ENCODE results near the gene ABLIM2.
A peak's percentile ranks its signal among the peaks of the same experiment; 100 is the strongest.

ABLIM2 gene

DNA sequence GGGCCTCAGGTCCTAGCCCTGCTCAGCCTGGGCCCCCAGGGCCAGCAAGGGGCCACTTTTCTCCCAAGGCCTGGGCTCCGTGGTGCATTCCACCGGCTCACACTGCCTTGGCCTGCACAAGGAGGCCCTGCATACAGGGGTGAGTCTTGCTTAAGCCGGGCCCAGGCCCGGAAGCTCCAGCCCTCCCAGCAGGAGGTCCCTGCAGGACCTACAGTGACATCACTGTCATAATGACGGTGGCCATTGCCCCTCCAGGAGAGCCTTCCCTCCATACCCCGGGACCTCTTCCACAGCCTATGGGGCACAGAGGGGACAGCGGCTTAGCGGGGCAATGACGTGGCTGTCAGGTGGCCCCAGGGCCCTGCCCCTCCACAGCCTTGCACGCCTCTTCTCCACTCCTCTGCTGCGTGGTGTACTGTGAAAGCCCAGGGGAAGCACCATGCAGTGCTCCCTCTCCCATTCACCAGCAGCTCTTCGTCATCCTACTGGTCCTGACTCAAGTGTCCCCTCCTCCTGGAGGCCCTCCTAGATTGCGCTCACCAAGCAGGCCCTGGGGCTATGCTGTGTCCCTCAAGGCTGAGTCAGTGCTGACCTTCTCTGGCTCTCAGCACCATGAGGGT is 186.6 kb downstream of the ABLIM2 start:
- no peak for DNase-seq

DNA sequence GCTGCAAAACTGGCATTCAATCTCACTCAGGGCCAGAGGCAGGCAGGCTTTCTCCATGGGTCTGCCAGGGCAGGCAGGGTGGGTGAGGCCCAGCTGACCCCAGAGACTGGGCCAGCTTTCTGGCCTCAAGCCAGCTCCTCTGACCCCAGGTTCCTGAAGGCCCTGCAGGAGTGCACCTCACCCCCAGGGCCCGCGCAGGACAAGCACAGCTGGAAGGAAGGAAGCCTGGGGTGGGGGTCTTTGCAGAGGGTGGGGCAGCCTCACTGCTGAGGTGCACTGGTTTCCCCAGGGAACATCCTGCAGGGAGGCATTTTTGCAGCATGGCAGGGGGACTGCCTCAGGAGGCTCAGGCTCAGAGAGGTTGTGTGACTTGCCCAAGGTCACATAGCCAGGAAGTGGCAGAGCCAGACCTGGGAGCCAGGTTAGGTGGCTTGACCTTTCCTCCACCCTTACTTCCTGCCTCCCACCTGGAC is 187.4 kb downstream of the ABLIM2 start:
- no peak for DNase-seq

DNA sequence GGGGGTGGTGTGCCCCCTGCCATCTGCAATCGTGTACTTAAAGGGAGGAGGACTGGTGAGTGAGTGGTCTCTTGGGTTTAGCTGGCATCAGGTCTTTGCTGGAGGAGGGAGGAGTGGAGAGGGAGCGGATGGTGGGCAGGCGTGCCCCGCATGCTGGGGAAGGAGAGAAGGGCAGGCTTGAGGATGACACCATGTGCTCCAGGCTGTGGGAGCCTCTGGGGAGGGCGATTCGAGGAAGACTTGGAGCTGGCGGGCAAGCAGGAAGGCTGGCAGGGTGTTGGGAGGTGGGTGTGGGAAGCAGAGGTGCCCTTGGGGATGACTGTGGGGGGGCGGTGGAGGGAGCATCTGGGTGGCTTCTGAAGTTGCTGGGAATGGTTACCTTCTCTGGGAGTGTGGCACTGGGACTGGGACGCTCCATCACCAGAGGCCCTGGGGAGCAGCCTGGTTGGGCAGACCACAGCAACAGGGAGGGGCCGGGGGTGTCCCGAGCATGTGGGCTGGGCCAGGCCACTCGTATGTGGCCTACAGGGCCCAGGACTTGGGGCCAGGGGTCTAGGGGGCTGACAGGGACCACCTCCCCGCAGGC is 188.2 kb downstream of the ABLIM2 start:
- no peak for DNase-seq

DNA sequence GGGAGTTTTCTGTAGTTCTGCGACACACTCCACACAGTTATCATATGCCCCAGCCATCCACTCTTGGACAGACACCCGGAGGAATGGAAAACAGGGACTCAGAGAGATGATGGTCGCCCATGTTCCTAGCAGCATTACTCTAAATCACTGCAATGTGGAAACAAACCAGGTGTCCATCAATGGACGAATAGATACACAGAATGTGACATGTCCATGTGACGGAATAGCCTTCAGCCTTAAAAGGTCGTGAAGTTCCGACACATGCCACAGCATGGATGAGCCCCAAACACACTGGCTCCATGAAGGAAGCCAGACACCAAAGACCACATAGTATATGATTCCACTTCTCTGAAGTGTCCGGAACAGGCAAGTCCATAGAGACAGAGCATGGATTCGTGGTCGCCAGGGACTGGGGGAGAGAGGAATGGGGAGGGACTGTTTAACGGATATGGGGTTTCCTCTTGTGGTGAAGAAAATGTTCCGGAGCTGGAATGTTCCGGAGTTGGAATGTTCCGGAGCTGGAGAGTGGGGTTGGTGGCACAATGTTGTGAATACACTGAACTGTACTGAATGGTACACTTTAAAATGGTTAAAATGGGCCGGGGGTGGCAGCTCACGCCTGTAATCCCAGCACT is 190.2 kb downstream of the ABLIM2 start:
- DNase-seq = no peak

DNA sequence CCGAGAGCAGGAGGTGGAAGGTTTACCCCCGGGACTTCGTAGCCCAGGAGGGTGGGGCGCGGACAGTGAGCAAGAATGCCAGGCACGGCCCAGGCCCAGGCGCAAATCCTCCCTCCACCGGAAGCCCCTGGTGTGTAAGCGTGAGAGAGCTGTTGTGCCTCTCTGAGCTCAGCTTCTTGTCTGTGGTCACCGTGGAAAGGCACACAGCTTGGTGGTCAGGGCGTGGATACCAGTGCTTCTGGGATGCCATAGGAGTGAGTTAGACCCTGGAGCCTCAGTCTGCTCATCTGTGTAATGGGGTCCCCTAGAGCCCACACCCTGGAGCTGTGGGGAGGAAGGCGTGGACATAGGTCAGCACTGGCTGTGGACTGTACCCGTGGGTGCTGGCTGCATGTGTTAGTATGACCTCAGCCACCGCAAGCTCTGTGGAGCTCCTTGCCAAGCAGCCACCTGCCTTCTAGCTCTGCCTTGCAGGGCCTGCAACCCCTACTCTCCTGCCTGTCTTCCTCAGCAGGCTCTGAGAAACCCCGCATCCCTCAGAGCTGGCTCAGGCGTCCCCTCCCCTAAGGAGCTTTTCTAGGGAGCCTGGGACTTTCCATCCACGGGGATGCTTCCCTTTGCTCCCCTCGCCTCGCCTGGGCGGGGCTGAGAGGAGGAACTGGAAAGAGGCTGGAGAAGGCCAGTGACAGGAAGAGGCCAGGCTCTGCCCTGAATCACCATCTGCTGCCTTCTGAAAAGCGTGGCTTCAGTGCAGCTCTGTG is 190.9 kb downstream of the ABLIM2 start:
- no peak for DNase-seq

DNA sequence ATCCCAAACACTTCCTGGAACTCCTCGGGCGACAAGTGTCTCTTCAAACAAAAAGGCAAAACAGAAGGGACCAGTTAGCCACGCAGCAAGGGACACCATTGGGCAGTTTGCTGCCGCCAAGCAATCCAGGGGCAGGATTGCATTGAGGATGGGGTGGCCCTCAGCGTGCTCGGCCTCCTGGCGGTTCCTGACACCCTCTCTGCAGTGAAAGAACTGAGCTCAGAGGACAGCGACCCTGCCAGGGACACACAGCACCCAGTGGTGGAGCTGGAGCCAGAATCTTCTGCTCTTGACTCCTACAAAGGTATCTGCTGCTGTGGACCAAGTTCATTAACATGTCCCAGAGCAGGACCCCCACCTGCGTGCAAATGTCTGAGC is 191.6 kb downstream of the ABLIM2 start:
- no peak for DNase-seq

GRCh38 chr4:7966281-7967062 is 192.1 kb downstream of the ABLIM2 start:
- no peak for DNase-seq

DNA sequence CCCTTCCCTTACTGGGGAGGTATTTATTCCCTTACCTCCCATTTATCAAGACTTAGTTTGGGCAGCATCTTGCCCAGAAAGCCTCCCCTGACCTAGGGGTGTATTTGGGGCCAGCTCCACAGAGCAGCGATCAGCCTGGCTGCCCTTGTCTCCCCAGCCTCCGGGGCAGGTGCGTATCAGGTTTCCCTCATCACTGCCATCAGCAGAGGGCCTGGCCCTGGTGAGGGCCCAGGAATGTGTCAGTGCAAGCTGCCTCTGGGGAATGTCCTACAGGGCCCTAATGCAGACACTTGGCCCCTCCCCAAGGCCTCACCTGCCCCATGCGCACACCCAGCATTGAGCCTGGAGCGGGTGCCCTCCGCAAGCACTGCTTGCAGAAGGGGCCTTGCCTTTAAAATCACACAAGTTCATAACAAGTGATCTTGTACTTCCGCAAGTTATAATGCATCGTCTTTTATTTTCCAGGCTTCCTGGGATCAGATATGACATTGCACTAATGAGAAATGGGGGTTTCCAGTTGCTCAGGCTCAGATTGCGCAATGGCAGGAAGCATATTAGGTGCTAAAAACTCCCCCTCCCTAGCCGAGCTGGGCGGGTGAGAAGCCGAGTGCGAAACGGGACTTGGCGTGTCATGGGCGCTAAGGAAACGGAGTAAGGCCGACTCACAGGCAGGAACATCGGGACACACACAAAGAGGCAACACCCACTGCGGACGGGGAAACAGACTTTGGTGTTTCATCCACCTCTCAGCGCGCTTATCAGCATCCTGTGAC is 193.5 kb downstream of the ABLIM2 start:
- DNase-seq = peak; percentile 32

DNA sequence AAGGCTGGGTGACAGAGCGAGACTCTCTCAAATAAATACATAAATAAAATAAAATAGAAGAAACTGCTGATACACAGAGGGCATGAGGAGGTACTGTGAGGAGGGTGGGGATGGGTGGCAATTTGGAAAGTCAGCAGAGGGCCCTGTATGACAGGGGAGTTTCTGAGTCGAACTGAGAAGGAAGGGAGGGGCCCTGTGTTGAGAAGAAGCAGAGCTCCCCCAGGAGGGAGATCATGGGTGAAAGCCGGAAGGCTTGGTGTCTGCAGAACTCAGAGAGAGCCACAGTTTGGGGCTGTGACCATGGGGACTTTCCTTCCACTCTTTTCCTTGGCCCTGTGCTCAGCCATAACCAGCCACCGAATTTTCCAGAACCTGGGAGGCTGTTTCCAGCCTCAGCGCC is 194.2 kb downstream of the ABLIM2 start:
- no peak for DNase-seq

GRCh38 chr4:7963691-7964090 is 194.9 kb downstream of the ABLIM2 start:
- DNase-seq = no peak

GRCh38 chr4:7962609-7963508 is 195.8 kb downstream of the ABLIM2 start:
- no peak for DNase-seq

GRCh38 chr4:7960790-7961655 is 197.6 kb downstream of the ABLIM2 start:
- peak; percentile 41 for DNase-seq

- DNase-seq = no peak
Measured at GRCh38 chr4:7960017-7960789, 198.4 kb downstream of the ABLIM2 start.

DNA sequence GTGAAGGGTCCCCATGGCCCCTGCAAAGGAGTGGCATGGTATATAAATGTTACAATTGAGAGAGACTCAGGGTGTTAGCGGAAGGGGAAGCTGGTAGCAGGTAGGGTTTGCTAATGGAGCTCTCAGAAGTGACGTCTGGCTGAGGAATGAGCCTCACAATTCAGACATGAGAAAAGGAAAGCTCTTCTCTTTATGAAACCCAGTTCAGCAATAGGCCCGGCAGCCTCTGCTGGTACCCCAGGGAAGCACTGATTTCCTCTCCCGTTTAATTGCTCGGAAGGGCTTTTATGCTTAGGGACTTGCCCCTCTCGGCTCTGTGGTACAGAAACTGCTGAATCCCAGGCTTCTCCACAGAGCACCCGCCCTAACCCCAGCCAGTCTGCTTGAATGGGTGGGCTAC is 199.5 kb downstream of the ABLIM2 start:
- no peak for DNase-seq

DNA sequence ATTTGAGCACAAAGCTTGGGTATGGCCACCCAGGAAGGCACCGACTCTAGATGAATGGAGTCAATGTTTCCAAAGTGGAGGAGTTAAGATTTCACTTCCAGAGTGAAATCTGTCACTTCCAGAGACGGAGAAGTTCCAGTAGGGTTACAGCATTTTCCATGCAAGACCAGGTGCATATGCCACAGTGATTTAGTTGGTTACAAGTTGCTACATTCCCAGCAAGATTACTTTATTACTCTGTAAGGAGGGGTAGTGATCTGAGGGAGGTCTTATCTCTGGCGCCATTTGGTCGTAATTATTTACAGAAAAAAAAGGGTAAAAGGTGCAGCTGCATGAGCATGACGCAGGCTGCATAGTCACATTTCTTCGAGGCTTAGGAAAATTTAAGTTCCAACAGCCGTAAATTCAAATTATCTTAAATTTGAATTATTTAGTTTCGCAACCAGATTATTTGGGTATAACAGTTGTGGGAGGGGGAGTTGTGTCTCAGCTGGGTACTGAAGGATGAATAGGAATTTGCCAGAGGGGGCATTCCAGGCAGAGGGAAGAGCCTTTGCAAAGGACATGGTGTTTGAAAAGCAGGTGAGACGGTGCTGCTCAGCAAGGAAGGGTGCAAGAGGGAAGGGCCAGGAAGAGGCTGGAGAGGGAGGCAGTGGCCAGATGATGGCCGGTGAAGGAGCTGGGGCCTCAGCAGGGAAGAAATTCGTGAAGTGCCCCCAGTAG is 201.5 kb downstream of the ABLIM2 start:
- DNase-seq = no peak

GRCh38 chr4:7956270-7956808 is 202.3 kb downstream of the ABLIM2 start:
- DNase-seq = no peak

DNA sequence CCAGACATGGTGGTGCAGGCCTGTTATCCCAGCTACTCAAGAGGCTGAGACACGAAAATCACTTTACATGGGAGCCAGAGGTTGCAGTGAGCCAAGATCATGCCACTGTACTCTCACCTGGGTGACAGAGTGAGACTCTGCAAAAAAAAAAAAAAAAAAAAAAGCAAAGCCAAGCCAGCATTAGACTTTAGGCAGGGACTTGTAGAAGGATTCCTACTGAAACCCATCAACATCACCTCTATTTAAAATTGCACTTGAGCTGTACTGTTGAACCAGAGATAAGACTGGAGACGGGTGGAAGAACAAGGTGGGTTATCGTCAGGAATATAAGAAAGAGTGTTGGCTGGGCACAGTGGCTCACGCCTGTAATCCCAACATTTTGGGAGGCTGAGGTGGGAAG is 203.2 kb downstream of the ABLIM2 start:
- DNase-seq = no peak

DNA sequence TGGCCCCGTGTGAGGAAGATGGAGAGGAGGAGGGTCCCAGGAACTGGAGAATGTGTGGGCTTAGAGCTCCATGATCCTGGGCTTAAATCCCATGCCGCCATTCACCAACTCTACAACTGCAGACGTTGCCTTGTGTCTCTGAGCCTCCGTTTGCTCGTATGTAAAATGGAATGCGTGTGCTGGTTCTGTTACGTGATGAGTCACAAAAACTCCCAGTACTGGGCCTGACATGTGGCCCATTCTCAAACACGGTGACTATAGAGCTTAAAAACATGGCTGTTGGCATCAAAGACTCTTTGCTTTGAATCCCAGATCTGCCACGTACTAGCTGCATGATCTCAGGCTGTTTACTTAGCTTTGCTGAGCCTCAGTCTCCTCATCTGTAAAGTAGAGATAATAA is 206.0 kb downstream of the ABLIM2 start:
- no peak for DNase-seq
